ENCODE results near the gene IKZF1. TPM values are rescaled to one million over a fixed set of nuclear protein-coding genes. Genes with fewer than 3 reads are reported as not detected.

IKZF1 gene
- polyA plus RNA-seq, 4 donors = 1.8 to 5.9 (median 3.3) TPM

GRCh38 chr7:50276483-50276882 is 28.0 kb upstream of the IKZF1 start:
- H3K27me3 ChIP-seq (ENCODE audit: control insufficient read depth in 3 of 3, insufficient read depth in 3 of 3, low read length in 3 of 3) = no peaks in the 10 kb centered on the region
- H3K27ac ChIP-seq (ENCODE audit: low read depth in 1 of 3, low read length in 2 of 3) = no peak overlapping the region
- H3K4me1 ChIP-seq (ENCODE audit: control insufficient read depth in 3 of 3, insufficient read depth in 2 of 3, low read depth in 1 of 3, low read length in 2 of 3) = no peaks in the 10 kb centered on the region
- H3K4me3 ChIP-seq (ENCODE audit: low read depth in 1 of 3, low read length in 3 of 3) = no peak overlapping the region
- no peaks in the 10 kb centered on the region for H3K36me3 ChIP-seq (ENCODE audit: control insufficient read depth in 3 of 3, insufficient read depth in 2 of 3, low read depth in 1 of 3, low read length in 3 of 3)
- FAIRE-seq (no peak), DNase-seq (no peak)
- no peaks in the 10 kb centered on the region for H3K9me3 ChIP-seq (ENCODE audit: control insufficient read depth in 2 of 2, insufficient read depth in 1 of 2, low read depth in 1 of 2, low read length in 1 of 2)
- 16 to 25% (median 20%) methylated on average over 1 of the region's 1 CpG for WGBS, 3 donors

- FAIRE-seq = no peak
Measured at GRCh38 chr7:50278120-50278519, 26.4 kb upstream of the IKZF1 start.

GRCh38 chr7:50281680-50282445 is 22.7 kb upstream of the IKZF1 start:
- Histone ChIP-seq H3K27ac (ENCODE audit: low read depth in 1 of 3, low read length in 2 of 3) (peak overlapping the region in 1 of 3 donors; percentile 91), H3K4me3 (ENCODE audit: low read depth in 1 of 3, low read length in 3 of 3) (no peak overlapping the region), H3K9me3 (ENCODE audit: control insufficient read depth in 2 of 2, insufficient read depth in 1 of 2, low read depth in 1 of 2, low read length in 1 of 2) (no peaks in the 10 kb centered on the region), H3K36me3 (ENCODE audit: control insufficient read depth in 3 of 3, insufficient read depth in 2 of 3, low read depth in 1 of 3, low read length in 3 of 3) (no peaks in the 10 kb centered on the region), H3K27me3 (ENCODE audit: control insufficient read depth in 3 of 3, insufficient read depth in 3 of 3, low read length in 3 of 3) (no peaks in the 10 kb centered on the region), H3K4me1 (ENCODE audit: control insufficient read depth in 3 of 3, insufficient read depth in 2 of 3, low read depth in 1 of 3, low read length in 2 of 3) (no peaks in the 10 kb centered on the region)
- DNase-seq (no peak), FAIRE-seq (no peak)
- 68 to 84% (median 75%) methylated on average over 12 of the region's 12 CpGs for WGBS, 3 donors

More at GRCh38 chr7:50278120-50278519, 26.4 kb upstream of the IKZF1 start:
- Histone ChIP-seq H3K27ac (ENCODE audit: low read depth in 1 of 3, low read length in 2 of 3) (no peak overlapping the region), H3K4me3 (ENCODE audit: low read depth in 1 of 3, low read length in 3 of 3) (no peak overlapping the region), H3K36me3 (ENCODE audit: control insufficient read depth in 3 of 3, insufficient read depth in 2 of 3, low read depth in 1 of 3, low read length in 3 of 3) (no peaks in the 10 kb centered on the region), H3K4me1 (ENCODE audit: control insufficient read depth in 3 of 3, insufficient read depth in 2 of 3, low read depth in 1 of 3, low read length in 2 of 3) (no peaks in the 10 kb centered on the region), H3K27me3 (ENCODE audit: control insufficient read depth in 3 of 3, insufficient read depth in 3 of 3, low read length in 3 of 3) (no peaks in the 10 kb centered on the region), H3K9me3 (ENCODE audit: control insufficient read depth in 2 of 2, insufficient read depth in 1 of 2, low read depth in 1 of 2, low read length in 1 of 2) (no peaks in the 10 kb centered on the region)
- DNase-seq = no peak

GRCh38 chr7:50282813-50283605 is 21.5 kb upstream of the IKZF1 start:
- Histone ChIP-seq H3K36me3 (ENCODE audit: control insufficient read depth in 3 of 3, insufficient read depth in 2 of 3, low read depth in 1 of 3, low read length in 3 of 3) (no peaks in the 10 kb centered on the region), H3K4me1 (ENCODE audit: control insufficient read depth in 3 of 3, insufficient read depth in 2 of 3, low read depth in 1 of 3, low read length in 2 of 3) (no peaks in the 10 kb centered on the region), H3K4me3 (ENCODE audit: low read depth in 1 of 3, low read length in 3 of 3) (no peak overlapping the region), H3K27me3 (ENCODE audit: control insufficient read depth in 3 of 3, insufficient read depth in 3 of 3, low read length in 3 of 3) (no peaks in the 10 kb centered on the region), H3K27ac (ENCODE audit: low read depth in 1 of 3, low read length in 2 of 3) (peak overlapping the region in 2 of 3 donors; percentile 12 to 71), H3K9me3 (ENCODE audit: control insufficient read depth in 2 of 2, insufficient read depth in 1 of 2, low read depth in 1 of 2, low read length in 1 of 2) (no peaks in the 10 kb centered on the region)
- 40 to 54% (median 53%) methylated on average over 11 of the region's 11 CpGs for WGBS, 3 donors
- DNase-seq (no peak), FAIRE-seq (no peak)

- Histone ChIP-seq H3K4me1 (ENCODE audit: control insufficient read depth in 3 of 3, insufficient read depth in 2 of 3, low read depth in 1 of 3, low read length in 2 of 3) (no peaks in the 10 kb centered on the region), H3K27ac (ENCODE audit: low read depth in 1 of 3, low read length in 2 of 3) (no peak overlapping the region), H3K36me3 (ENCODE audit: control insufficient read depth in 3 of 3, insufficient read depth in 2 of 3, low read depth in 1 of 3, low read length in 3 of 3) (no peaks in the 10 kb centered on the region), H3K9me3 (ENCODE audit: control insufficient read depth in 2 of 2, insufficient read depth in 1 of 2, low read depth in 1 of 2, low read length in 1 of 2) (no peaks in the 10 kb centered on the region), H3K4me3 (ENCODE audit: low read depth in 1 of 3, low read length in 3 of 3) (no peak overlapping the region), H3K27me3 (ENCODE audit: control insufficient read depth in 3 of 3, insufficient read depth in 3 of 3, low read length in 3 of 3) (no peaks in the 10 kb centered on the region)
- WGBS, 3 donors = 80 to 87% (median 85%) methylated on average over 4 of the region's 4 CpGs
- DNase-seq (no peak), FAIRE-seq (no peak)
Measured at GRCh38 chr7:50283731-50284130, 20.8 kb upstream of the IKZF1 start.

GRCh38 chr7:50284296-50284695 is 20.2 kb upstream of the IKZF1 start:
- H3K4me3 ChIP-seq (ENCODE audit: low read depth in 1 of 3, low read length in 3 of 3) = no peak overlapping the region
- no peaks in the 10 kb centered on the region for H3K9me3 ChIP-seq (ENCODE audit: control insufficient read depth in 2 of 2, insufficient read depth in 1 of 2, low read depth in 1 of 2, low read length in 1 of 2)
- H3K36me3 ChIP-seq (ENCODE audit: control insufficient read depth in 3 of 3, insufficient read depth in 2 of 3, low read depth in 1 of 3, low read length in 3 of 3) = no peaks in the 10 kb centered on the region
- H3K27me3 ChIP-seq (ENCODE audit: control insufficient read depth in 3 of 3, insufficient read depth in 3 of 3, low read length in 3 of 3) = no peaks in the 10 kb centered on the region
- DNase-seq = no peak
- no peak for FAIRE-seq
- H3K27ac ChIP-seq (ENCODE audit: low read depth in 1 of 3, low read length in 2 of 3) = no peak overlapping the region
- WGBS, 3 donors = 69 to 87% (median 79%) methylated on average over 3 of the region's 3 CpGs
- no peaks in the 10 kb centered on the region for H3K4me1 ChIP-seq (ENCODE audit: control insufficient read depth in 3 of 3, insufficient read depth in 2 of 3, low read depth in 1 of 3, low read length in 2 of 3)

GRCh38 chr7:50285269-50285668 is 19.2 kb upstream of the IKZF1 start:
- H3K27me3 ChIP-seq (ENCODE audit: control insufficient read depth in 3 of 3, insufficient read depth in 3 of 3, low read length in 3 of 3) = no peaks in the 10 kb centered on the region
- H3K27ac ChIP-seq (ENCODE audit: low read depth in 1 of 3, low read length in 2 of 3) = no peak overlapping the region
- no peaks in the 10 kb centered on the region for H3K9me3 ChIP-seq (ENCODE audit: control insufficient read depth in 2 of 2, insufficient read depth in 1 of 2, low read depth in 1 of 2, low read length in 1 of 2)
- no peaks in the 10 kb centered on the region for H3K36me3 ChIP-seq (ENCODE audit: control insufficient read depth in 3 of 3, insufficient read depth in 2 of 3, low read depth in 1 of 3, low read length in 3 of 3)
- H3K4me1 ChIP-seq (ENCODE audit: control insufficient read depth in 3 of 3, insufficient read depth in 2 of 3, low read depth in 1 of 3, low read length in 2 of 3) = no peaks in the 10 kb centered on the region
- FAIRE-seq (no peak), DNase-seq (no peak)
- WGBS, 3 donors = 60 to 68% (median 63%) methylated on average over 4 of the region's 4 CpGs
- no peak overlapping the region for H3K4me3 ChIP-seq (ENCODE audit: low read depth in 1 of 3, low read length in 3 of 3)

- no peaks in the 10 kb centered on the region for H3K27me3 ChIP-seq (ENCODE audit: control insufficient read depth in 3 of 3, insufficient read depth in 3 of 3, low read length in 3 of 3)
- H3K4me3 ChIP-seq (ENCODE audit: low read depth in 1 of 3, low read length in 3 of 3) = no peak overlapping the region
- no peaks in the 10 kb centered on the region for H3K4me1 ChIP-seq (ENCODE audit: control insufficient read depth in 3 of 3, insufficient read depth in 2 of 3, low read depth in 1 of 3, low read length in 2 of 3)
- H3K9me3 ChIP-seq (ENCODE audit: control insufficient read depth in 2 of 2, insufficient read depth in 1 of 2, low read depth in 1 of 2, low read length in 1 of 2) = no peaks in the 10 kb centered on the region
- DNase-seq = no peak
- no peak for FAIRE-seq
- 70 to 85% (median 81%) methylated on average over 1 of the region's 1 CpG for WGBS, 3 donors
- H3K36me3 ChIP-seq (ENCODE audit: control insufficient read depth in 3 of 3, insufficient read depth in 2 of 3, low read depth in 1 of 3, low read length in 3 of 3) = no peaks in the 10 kb centered on the region
- no peak overlapping the region for H3K27ac ChIP-seq (ENCODE audit: low read depth in 1 of 3, low read length in 2 of 3)
Measured at GRCh38 chr7:50287129-50287528, 17.4 kb upstream of the IKZF1 start.
